Mucosa of descending colon (tissue), 3 donors: ENCODE results near the gene TRIOBP. TPM values are rescaled to one million over a fixed set of nuclear protein-coding genes. Genes with fewer than 3 reads are reported as not detected.

Experiments
- ATAC-seq: fragments of 200-7000 bp; cut with Tn5 transposase; one replicate; pipeline ENCODE4 v1.9.1; 2020; ENCODE audit warnings: mild to moderate bottlenecking, moderate library complexity
- DNase-seq, 3 donors: peaks; one replicate each; pipeline ENCODE4 v3.0.0-alpha.2; 2020
- H3K36me3 ChIP-seq: fragments of 200-600 bp; one replicate; pipeline ENCODE4 v1.8.0; 2021; ENCODE audit warnings: low read depth, mild to moderate bottlenecking
- H3K4me1 ChIP-seq: fragments of 200-600 bp; one replicate; pipeline ENCODE4 v1.8.0; 2021; ENCODE audit warnings: low read depth, mild to moderate bottlenecking
- H3K4me3 ChIP-seq: fragments of 200-600 bp; one replicate; pipeline ENCODE4 v1.8.0; 2021; ENCODE audit warnings: mild to moderate bottlenecking
- H3K9me3 ChIP-seq: fragments of 200-600 bp; one replicate; pipeline ENCODE4 v1.8.0; 2021; ENCODE audit warnings: mild to moderate bottlenecking
- intact Hi-C, 2 donors: fragments of 100-400 bp; cut with DNase I in 1 of 2; cut with micrococcal nuclease in 1 of 2; formaldehyde crosslinking; loops; one replicate each; pipeline versions ENCODE4 v1.11.0 to v1.11.1; 2022; cut with DNase I, micrococcal nuclease
- total RNA-seq, 3 donors: library from RNA; stranded (reverse); fragmentation: NEBNext Ultra II Directional in 2 of 3; extraction: Animal tissue kit (Norgen Biotek cat#: 25700) in 2 of 3; gene quantifications; one replicate each; pipeline versions ENCODE4 v1.2.1 to v1.2.4, GENCODE V29; 2021 to 2023
- TF ChIP-seq, protein P1 (sequence below): fragments of 200-600 bp; IDR thresholded peaks from one replicate; pipeline ENCODE4 v1.8.0; 2022; ENCODE audit warnings: antibody characterized with exemption, mild to moderate bottlenecking
- donor health status: DM: no; HTN: no; CAD: no; lungs with moderate emphysema.
- donor health status: DM: no; HTN: no; CAD: no.
- donor health status: DM: no; HTN: yes; CAD: no.

Gene TRIOBP
- total RNA-seq, 3 donors from 2014 or later = 78.2 to 107 (median 78.6) TPM

DNA sequence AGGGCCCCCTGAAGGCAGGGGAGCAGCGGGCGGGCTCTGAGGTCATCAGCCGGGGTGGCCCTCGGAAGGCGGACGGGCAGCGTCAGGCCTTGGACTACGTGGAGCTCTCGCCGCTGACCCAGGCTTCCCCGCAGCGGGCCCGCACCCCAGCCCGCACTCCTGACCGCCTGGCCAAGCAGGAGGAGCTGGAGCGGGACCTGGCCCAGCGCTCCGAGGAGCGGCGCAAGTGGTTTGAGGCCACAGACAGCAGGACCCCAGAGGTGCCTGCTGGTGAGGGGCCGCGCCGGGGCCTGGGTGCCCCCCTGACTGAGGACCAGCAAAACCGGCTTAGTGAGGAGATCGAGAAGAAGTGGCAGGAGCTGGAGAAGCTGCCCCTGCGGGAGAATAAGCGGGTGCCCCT lies 60.8 kb downstream of the TRIOBP start:
- DNase-seq (no peak), ATAC-seq (no peak)
- Histone ChIP-seq H3K9me3 (no peaks in the 10 kb centered on the region), H3K4me1 (peaks cover 8% of the 10 kb centered on the region), H3K4me3 (no peak overlapping the region), H3K36me3 (peaks cover 4% of the 10 kb centered on the region)
- intact Hi-C loops = no loop called here
- TF ChIP-seq, protein P1, sequence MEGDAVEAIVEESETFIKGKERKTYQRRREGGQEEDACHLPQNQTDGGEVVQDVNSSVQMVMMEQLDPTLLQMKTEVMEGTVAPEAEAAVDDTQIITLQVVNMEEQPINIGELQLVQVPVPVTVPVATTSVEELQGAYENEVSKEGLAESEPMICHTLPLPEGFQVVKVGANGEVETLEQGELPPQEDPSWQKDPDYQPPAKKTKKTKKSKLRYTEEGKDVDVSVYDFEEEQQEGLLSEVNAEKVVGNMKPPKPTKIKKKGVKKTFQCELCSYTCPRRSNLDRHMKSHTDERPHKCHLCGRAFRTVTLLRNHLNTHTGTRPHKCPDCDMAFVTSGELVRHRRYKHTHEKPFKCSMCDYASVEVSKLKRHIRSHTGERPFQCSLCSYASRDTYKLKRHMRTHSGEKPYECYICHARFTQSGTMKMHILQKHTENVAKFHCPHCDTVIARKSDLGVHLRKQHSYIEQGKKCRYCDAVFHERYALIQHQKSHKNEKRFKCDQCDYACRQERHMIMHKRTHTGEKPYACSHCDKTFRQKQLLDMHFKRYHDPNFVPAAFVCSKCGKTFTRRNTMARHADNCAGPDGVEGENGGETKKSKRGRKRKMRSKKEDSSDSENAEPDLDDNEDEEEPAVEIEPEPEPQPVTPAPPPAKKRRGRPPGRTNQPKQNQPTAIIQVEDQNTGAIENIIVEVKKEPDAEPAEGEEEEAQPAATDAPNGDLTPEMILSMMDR = no peak

DNA sequence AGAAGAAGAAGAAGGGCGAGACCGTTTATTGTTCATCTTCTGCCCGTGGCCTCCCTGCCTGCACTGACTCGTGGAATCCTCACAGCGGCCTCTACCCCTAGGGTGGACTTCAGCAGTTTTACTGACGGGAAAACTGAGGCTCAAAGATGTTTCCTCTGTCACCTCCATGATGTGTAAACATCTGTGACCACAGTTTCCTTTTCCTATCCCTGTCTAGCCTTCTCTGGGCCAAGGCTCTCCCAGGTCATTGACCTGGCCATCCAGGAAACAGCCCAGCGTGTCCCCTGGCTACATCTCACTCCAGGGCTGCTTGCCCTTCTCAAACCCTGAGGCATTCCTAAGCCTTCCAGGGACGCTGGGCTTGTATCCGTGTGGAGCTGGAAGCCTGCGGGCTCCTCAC lies 61.8 kb downstream of the TRIOBP start:
- DNase-seq (no peak), ATAC-seq (no peak)
- intact Hi-C loops = no loop called here
- Histone ChIP-seq H3K36me3 (peaks cover 4% of the 10 kb centered on the region), H3K9me3 (no peaks in the 10 kb centered on the region), H3K4me1 (no peaks in the 10 kb centered on the region), H3K4me3 (no peak overlapping the region)
- TF ChIP-seq, protein P1 = no peak

DNA sequence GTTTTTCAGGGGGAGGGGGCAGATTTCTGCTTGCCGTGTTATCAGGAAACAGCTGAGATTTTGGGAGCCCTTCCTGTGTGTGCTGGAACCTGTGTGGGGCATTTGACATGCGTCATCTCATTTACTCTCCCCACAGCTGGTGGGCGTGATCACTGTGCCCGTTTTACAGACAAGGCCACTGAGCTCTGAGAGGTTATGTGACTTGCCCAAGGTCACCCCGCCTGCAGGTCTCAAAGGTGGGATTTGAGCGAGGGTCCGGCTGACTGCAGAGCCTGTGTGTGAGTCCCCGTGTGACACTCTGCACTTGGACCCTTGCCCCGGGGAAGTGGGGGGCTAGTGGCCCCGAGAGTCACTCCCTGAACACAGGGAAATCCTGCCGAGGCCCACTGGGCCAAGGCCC lies 62.4 kb downstream of the TRIOBP start:
- no peaks in the 10 kb centered on the region for H3K4me1 ChIP-seq
- TF ChIP-seq, protein P1 = no peak
- H3K9me3 ChIP-seq = no peaks in the 10 kb centered on the region
- H3K36me3 ChIP-seq = peaks cover 4% of the 10 kb centered on the region
- no peak for DNase-seq
- ATAC-seq = no peak
- no peak overlapping the region for H3K4me3 ChIP-seq
- intact Hi-C loops = no loop called here

DNA sequence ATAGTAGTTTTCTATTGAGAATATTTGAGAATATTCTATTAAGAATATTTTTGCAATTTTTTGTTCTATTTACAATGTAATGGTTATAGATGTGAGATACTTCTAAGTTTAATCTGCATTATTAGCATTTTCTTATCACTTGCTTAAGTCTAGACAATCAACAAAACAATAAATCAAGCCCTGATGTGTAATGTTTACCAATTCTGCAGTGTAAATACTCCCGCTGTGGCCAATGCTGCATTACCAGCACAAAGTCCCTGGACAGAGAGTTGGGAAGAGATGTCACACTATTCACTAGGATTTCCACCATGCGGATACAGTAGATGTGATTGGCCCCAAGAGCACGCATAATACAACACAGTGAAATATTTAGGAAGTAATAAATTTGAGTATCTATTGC lies 63.3 kb downstream of the TRIOBP start:
- Histone ChIP-seq H3K36me3 (peaks cover 4% of the 10 kb centered on the region), H3K4me3 (no peak overlapping the region), H3K9me3 (no peaks in the 10 kb centered on the region), H3K4me1 (no peaks in the 10 kb centered on the region)
- intact Hi-C loops = no loop called here
- DNase-seq (no peak), ATAC-seq (no peak)
- TF ChIP-seq, protein P1 = no peak

DNA sequence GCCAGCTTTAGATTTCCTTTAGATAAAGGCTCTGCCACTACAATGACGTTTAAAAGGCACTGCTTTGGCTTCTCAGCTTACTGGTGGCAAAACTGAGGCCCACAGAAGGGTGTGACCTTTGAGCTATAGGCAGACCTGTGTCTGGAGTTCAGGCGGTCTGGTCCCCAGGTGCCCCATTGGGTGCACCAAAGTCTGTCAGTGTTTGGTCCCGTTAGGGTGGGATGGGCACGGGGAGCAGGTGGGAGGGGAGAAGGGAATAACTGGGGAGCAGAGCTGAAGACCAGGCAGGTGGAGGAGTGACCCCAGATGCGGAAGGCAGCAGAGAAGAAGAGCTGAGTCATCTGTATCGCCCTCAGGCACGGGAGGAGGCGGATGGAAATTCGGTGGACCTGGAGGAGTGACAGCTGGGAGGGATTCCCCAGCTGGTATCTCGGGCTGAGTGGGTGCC lies 65.6 kb downstream of the TRIOBP start:
- TF ChIP-seq, protein P1 = no peak
- Histone ChIP-seq H3K36me3 (peaks cover 4% of the 10 kb centered on the region), H3K4me3 (no peak overlapping the region), H3K9me3 (no peaks in the 10 kb centered on the region), H3K4me1 (no peaks in the 10 kb centered on the region)
- intact Hi-C loops = no loop called here
- ATAC-seq (no peak), DNase-seq (no peak)

DNA sequence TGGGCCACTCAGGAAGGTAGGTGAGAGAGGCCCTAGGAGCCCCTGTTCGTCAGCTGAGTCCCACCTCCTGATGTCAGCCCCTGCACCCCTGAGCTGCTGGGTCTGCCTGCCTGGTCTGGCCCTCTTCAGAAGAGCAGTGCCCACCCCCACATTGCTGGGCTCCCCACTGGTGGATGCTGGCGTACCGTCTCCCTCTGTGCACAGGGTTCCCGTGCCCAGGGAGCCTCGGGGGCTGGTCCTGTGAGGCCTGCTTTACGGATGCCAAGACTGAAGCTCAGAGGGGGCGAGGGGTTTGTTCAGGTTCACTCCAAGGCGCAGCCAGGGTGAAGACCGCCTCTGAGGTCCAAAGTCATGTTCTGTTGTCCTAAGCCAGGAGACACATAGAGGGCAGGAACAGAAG lies 66.2 kb downstream of the TRIOBP start:
- intact Hi-C loops = no loop called here
- H3K4me3 ChIP-seq = no peak overlapping the region
- TF ChIP-seq, protein P1 = no peak
- H3K4me1 ChIP-seq = no peaks in the 10 kb centered on the region
- peaks cover 4% of the 10 kb centered on the region for H3K36me3 ChIP-seq
- no peak for ATAC-seq
- no peaks in the 10 kb centered on the region for H3K9me3 ChIP-seq
- no peak for DNase-seq
